Epithelial cell of alveolus of lung (primary cell): ENCODE data around the gene RTN4R. TPM values are rescaled to one million over a fixed set of nuclear protein-coding genes. Genes with fewer than 3 reads are reported as not detected.

Experiments
- total RNA-seq: library from RNA; depleted of rRNA; stranded (reverse); fragments of >200 nt; gene quantifications from 2 replicates; pipeline ENCODE4 v1.2.1, GENCODE V29; 2015

RTN4R gene
- 0.32 and 0.91 TPM in 2 replicates for total RNA-seq

DNA sequence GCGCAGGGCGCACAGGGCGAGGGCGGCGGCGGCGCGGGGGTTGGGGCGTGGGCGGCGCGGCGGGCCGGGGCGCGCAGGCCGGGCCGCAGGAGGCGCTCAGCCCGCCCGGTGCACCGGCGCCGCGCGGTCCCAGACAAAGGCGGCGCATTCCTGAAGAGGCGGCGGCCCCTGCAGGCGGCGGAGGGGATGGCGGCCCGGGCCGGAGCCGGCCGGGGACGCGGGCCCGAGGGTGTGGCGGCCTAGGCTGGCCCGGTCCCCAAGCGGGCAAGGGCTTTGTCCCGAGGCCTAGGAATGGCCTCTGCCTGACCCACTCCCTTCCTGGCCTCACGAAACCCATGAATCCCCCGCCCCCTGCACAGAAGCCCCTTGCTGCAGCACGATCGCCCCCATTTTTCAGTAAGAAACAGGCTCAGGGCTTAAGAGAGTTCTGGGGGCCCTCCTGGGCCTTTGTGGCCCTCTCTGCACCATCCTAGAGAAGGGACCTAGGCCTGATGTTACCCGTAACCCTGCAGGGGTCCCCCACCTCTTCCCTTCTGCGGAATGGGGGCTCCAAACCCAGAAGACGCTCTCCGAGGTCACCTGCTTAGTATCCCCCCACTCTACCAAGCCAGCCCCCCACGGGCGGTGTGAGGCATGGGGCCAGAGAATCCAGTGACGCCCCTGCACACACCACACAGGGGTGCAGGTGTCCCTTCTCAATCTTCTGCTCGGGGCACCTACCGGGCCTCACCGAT is at the start of gene RTN4R:
TSS of gene RTN4R (minus strand) at position 40 of the 734 bp plus-strand sequence. CDS start 226 bp downstream, outside the sequence.

Other genes starting within 250 kb of the RTN4R start
- 19.1 and 20.1 TPM in 2 replicates for gene TANGO2, start 247.2 kb downstream of the RTN4R start, total RNA-seq
- 12.8 and 13.6 TPM in 2 replicates for gene DGCR8, start 188.1 kb downstream of the RTN4R start, total RNA-seq
- 251 and 446 TPM in 2 replicates for gene RANBP1, start 152.2 kb downstream of the RTN4R start, total RNA-seq
- 31.0 and 34.6 TPM in 2 replicates for gene TRMT2A, start 151.1 kb downstream of the RTN4R start, total RNA-seq
- 13.8 and 33.9 TPM in 2 replicates for gene ZDHHC8, start 136.5 kb downstream of the RTN4R start, total RNA-seq
- gene CCDC188, start 117.3 kb downstream of the RTN4R start, total RNA-seq, result not detected in 2 replicates
- gene DGCR6L, start 51.7 kb upstream of the RTN4R start, total RNA-seq, result 65.7 and 76.7 TPM in 2 replicates
- 14.4 and 33.1 TPM in 2 replicates for gene ZNF74, start 125.8 kb upstream of the RTN4R start, total RNA-seq
- 26.1 and 65.1 TPM in 2 replicates for gene SCARF2, start 169.5 kb upstream of the RTN4R start, total RNA-seq
- 21.2 and 23.5 TPM in 2 replicates for gene KLHL22, start 227.5 kb upstream of the RTN4R start, total RNA-seq
- 40.3 and 50.9 TPM in 2 replicates for gene MED15, start 239.3 kb upstream of the RTN4R start, total RNA-seq